HepG2 (cell line): ENCODE data around the gene KIFAP3. TPM values are rescaled to one million over a fixed set of nuclear protein-coding genes. Genes with fewer than 3 reads are reported as not detected.

Experiments used
- ATAC-seq: fragments of 200-7000 bp; cut with Tn5 transposase; 3 replicates; pipeline ENCODE4 v1.9.1; 2020; ENCODE audit warnings: mild to moderate bottlenecking, moderate library complexity
- BruUV-seq: library from RNA; stranded (reverse); fragments of 400-500 nt; replicated peaks from 2 replicates; lab custom pipeline; 2021; lab: Mats Ljungman, UMichigan
- CTCF ChIA-PET: fragments of 300-600 bp; formaldehyde crosslinking; extraction: SDS; loops from one replicate; lab custom pipeline; 2021; ENCODE audit warnings: low total read pairs, inconsistent platforms, low intra/inter-chr PET ratio; lab: Yijun Ruan, JAX
- POLR2A ChIA-PET: fragments of 350-600 bp; sonication (Branson Sonifier 250); formaldehyde crosslinking; loops from one replicate; lab custom pipeline; 2020; ENCODE audit warnings: antibody characterized with exemption, inconsistent platforms; lab: Yijun Ruan, JAX
- DNase-seq: peaks from one replicate; pipeline ENCODE4 v3.0.0-alpha.2; 2015; ENCODE audit warnings: low spot score
- FAIRE-seq: peaks from 3 replicates; lab custom pipeline; 2011; peaks lifted over from hg19 to GRCh38; lab: Jason Lieb, UNC
- H2AFZ ChIP-seq: one replicate; pipeline ENCODE4 v1.6.1; 2011; ENCODE audit warnings: low read length, inconsistent platforms
- H3K27ac ChIP-seq: fragments of 300-600 bp; 3 replicates; pipeline ENCODE4 v1.8.0; 2011; ENCODE audit warnings: mixed run types, mild to moderate bottlenecking, mixed read lengths, low read length, inconsistent platforms; ENCODE audit not compliant: insufficient read depth; ENCODE audit errors: extremely low read length
- H3K27me3 ChIP-seq, 2 experiments: fragments of 200-600 bp in 1 of 2; 2 replicates in 1 of 2; 3 replicates in 1 of 2; pipeline versions ENCODE4 v1.6.0 to v1.8.0; 2011; ENCODE audit warnings: low read length in 2 of 2, mild to moderate bottlenecking in 2 of 2, moderate library complexity in 2 of 2, inconsistent platforms in 1 of 2; ENCODE audit not compliant: insufficient read depth in 2 of 2, control insufficient read depth in 1 of 2
- H3K36me3 ChIP-seq, 2 experiments: fragments of 200-600 bp in 1 of 2; replicated peaks in 1 of 2; 2 replicates in 1 of 2; 3 replicates in 1 of 2; pipeline versions ENCODE4 v1.5.1 to v1.8.0; 2011; ENCODE audit warnings: low read length in 2 of 2, inconsistent platforms in 1 of 2; ENCODE audit not compliant: insufficient read depth in 2 of 2, control insufficient read depth in 1 of 2
- H3K4me1 ChIP-seq: 2 replicates; pipeline ENCODE4 v1.5.1; 2012; ENCODE audit warnings: low read length, inconsistent platforms; ENCODE audit not compliant: insufficient read depth
- H3K4me2 ChIP-seq: 2 replicates; pipeline ENCODE4 v1.6.0; 2011; ENCODE audit warnings: low read depth, low read length, inconsistent platforms
- H3K4me3 ChIP-seq, 3 experiments: fragments of 200-600 bp in 1 of 3; sonication (generic), shearing (Covaris generic) in 1 of 3; replicated peaks in 1 of 3; 2 replicates each; pipeline ENCODE4 v1.5.1; 2011 to 2016; ENCODE audit warnings: low read length in 3 of 3, inconsistent platforms in 2 of 3, low read depth in 2 of 3, mild to moderate bottlenecking in 2 of 3, control low read depth in 1 of 3, mixed read lengths in 1 of 3; ENCODE audit not compliant: insufficient read depth in 1 of 3
- H3K79me2 ChIP-seq: one replicate; pipeline ENCODE4 v1.6.1; 2011; ENCODE audit warnings: low read length, inconsistent platforms; ENCODE audit not compliant: insufficient read depth
- H3K9ac ChIP-seq: 2 replicates; pipeline ENCODE4 v1.6.0; 2011; ENCODE audit warnings: mild to moderate bottlenecking, low read depth, low read length, inconsistent platforms; ENCODE audit not compliant: insufficient read depth
- H3K9me3 ChIP-seq: 2 replicates; pipeline ENCODE4 v1.5.1; 2012; ENCODE audit warnings: mild to moderate bottlenecking, low read length
- H4K20me1 ChIP-seq: 2 replicates; pipeline ENCODE4 v1.6.0; 2011; ENCODE audit warnings: inconsistent platforms, mild to moderate bottlenecking, low read length, moderate library complexity; ENCODE audit not compliant: insufficient read depth
- AHDC1 ChIP-seq: sonication (generic); formaldehyde crosslinking; IDR thresholded peaks from 2 replicates; pipeline ENCODE4 v1.5.1; 2020; ENCODE audit warnings: mild to moderate bottlenecking, missing genetic modification reagents, borderline replicate concordance
- CREB3 ChIP-seq: sonication (generic); formaldehyde crosslinking; IDR thresholded peaks from 2 replicates; pipeline ENCODE4 v1.5.0; 2020; ENCODE audit warnings: missing genetic modification reagents
- WGBS: methylation state at CpG from one replicate; pipeline ENCODE4 v1.1.6; 2017; ENCODE audit warnings: low lambda C conversion rate; 5-methylcytosine and 5-hydroxymethylcytosine counted together
- in situ Hi-C: cut with HindIII; loops from 2 replicates; pipeline ENCODE4 v1.10.0; 2017; ENCODE audit warnings: low pct_unique_long_range_greater_than_20kb; ENCODE audit not compliant: extremely low pct_ligation_motif_present
- intact Hi-C: fragments of 100-400 bp; cut with micrococcal nuclease; formaldehyde crosslinking; loops from one replicate; pipeline ENCODE4 v1.10.0; 2022; ENCODE audit not compliant: unreplicated experiment
- polyA plus RNA-seq, 8 experiments: library from polyadenylated mRNA; depleted of rRNA in 3 of 8; stranded (reverse) in 7 of 8; unstranded in 1 of 8; fragments of >200 nt; fragmentation: Illumina TruSeq in 4 of 8; extraction: Trizol in 4 of 8; gene quantifications; 2 replicates each; pipeline versions ENCODE4 v1.2.1 to v1.2.3, GENCODE V29; 2011 to 2016; ENCODE audit warnings: low read depth in 4 of 8, missing spikeins in 1 of 8, mixed read lengths in 1 of 8; ENCODE audit not compliant: insufficient read depth in 1 of 8
- total RNA-seq, 5 experiments: library from RNA; depleted of rRNA; stranded (reverse); fragments of >200 nt; fragmentation: Illumina TruSeq; extraction: Trizol; gene quantifications; 2 replicates each; pipeline ENCODE4 v1.2.3, GENCODE V29; 2016; ENCODE audit warnings: low read depth in 1 of 5

KIFAP3 gene
- total and polyA plus RNA-seq, 2 of the 13 experiments (the other 11 are each of a cell fraction or from before 2014, with no cell fraction given) = 3.4 to 10.0 TPM

- ChIA-PET CTCF (interaction anchor here (1.3 kb wide), 1 partner anchor 145 kb away, joined by 5 read pairs; no protein-coding TSS in a partner anchor), POLR2A (interaction anchor here (0.9 to 1.3 kb wide), 3 partner anchors 21 to 181 kb away, joined by 3 to 6 read pairs (median 6); no protein-coding TSS in a partner anchor)
- H3K79me2 ChIP-seq = no peaks in the 10 kb centered on the region
- H3K4me2 ChIP-seq = peak overlapping the region; percentile 86
- no peak for FAIRE-seq
- no peak for ATAC-seq
- peak overlapping the region; percentile 53 for H3K27ac ChIP-seq
- intact Hi-C loops (loop anchor here (1.0 to 2.0 kb wide), 2 partner anchors 64 to 457 kb away; no protein-coding TSS in a partner anchor), in situ Hi-C loops (no loop called here)
- H3K27me3 ChIP-seq = no peaks in the 10 kb centered on the region; a peak in 1 of 5 replicates
- TSS peak; percentile 70 for BruUV-seq
- DNase-seq = no peak
- H3K4me3 ChIP-seq = peak overlapping the region; percentile 68 to 91 (median 80)
- TF ChIP-seq AHDC1 (CRISPR knock-in tag) = peak; percentile 22; the same call in 1 of the 2 replicates
- no peak for TF ChIP-seq CREB3
- H3K9me3 ChIP-seq = 0 out of 2 replicates have a peak, but pooled peaks cover 2% of the 10 kb centered on the region
- H3K9ac ChIP-seq = peak overlapping the region; percentile 63; the same call in 1 of the 2 replicates
- H2AFZ ChIP-seq = peak overlapping the region; percentile 83
- H4K20me1 ChIP-seq = no peaks in the 10 kb centered on the region
- no peaks in the 10 kb centered on the region for H3K36me3 ChIP-seq
- WGBS = 17% methylated on average over 8 of the region's 8 CpGs
- H3K4me1 ChIP-seq = peaks cover 15% of the 10 kb centered on the region
Measured at GRCh38 chr1:170073893-170074249, 624 bp downstream of the KIFAP3 start.
